Upper lobe of left lung (tissue), 6 donors: ENCODE data around the gene TDRD6. TPM values are rescaled to one million over a fixed set of nuclear protein-coding genes. Genes with fewer than 3 reads are reported as not detected.
A peak's percentile ranks its signal among the peaks of the same experiment; 100 is the strongest.

Experiments
- ATAC-seq, 2 donors: fragments of 200-7000 bp; cut with Tn5 transposase; one replicate each; pipeline ENCODE4 v1.9.1; 2022; ENCODE audit warnings: mild to moderate bottlenecking in 2 of 2, moderate library complexity in 2 of 2; ENCODE audit not compliant: low FRiP score in 2 of 2
- DNase-seq, 2 donors: peaks; one replicate each; pipeline ENCODE4 v3.0.0-alpha.2; 2019 to 2020
- H3K27ac ChIP-seq, 4 donors: fragments of 200-600 bp; sonication (generic); one replicate each; pipeline ENCODE4 v1.5.1; 2016 to 2019
- H3K27me3 ChIP-seq, 4 donors: fragments of 200-600 bp; sonication (generic); one replicate each; pipeline ENCODE4 v1.5.1; 2017 to 2019
- H3K36me3 ChIP-seq, 4 donors: fragments of 200-600 bp; sonication (generic); one replicate each; pipeline ENCODE4 v1.5.1; 2016 to 2019
- H3K4me1 ChIP-seq, 4 donors: fragments of 200-600 bp; sonication (generic); one replicate each; pipeline ENCODE4 v1.5.1; 2018 to 2019
- H3K4me3 ChIP-seq, 4 donors: fragments of 200-600 bp; sonication (generic); one replicate each; pipeline ENCODE4 v1.5.1; 2017 to 2019; ENCODE audit warnings: mild to moderate bottlenecking in 2 of 4, moderate library complexity in 1 of 4
- H3K9me3 ChIP-seq, 4 donors: fragments of 200-600 bp; sonication (generic); one replicate each; pipeline ENCODE4 v1.5.1; 2018 to 2019
- CTCF ChIP-seq, 6 experiments: fragments of 450-650 bp in 4 of 6; fragments of 200-600 bp in 2 of 6; sonication (generic) in 2 of 6; IDR thresholded peaks; one replicate each; pipeline ENCODE4 v1.5.1; 2016 to 2019; ENCODE audit warnings: antibody characterized with exemption in 6 of 6
- EP300 ChIP-seq, 4 donors: sonication (generic); formaldehyde crosslinking; IDR thresholded peaks; one replicate each; pipeline ENCODE4 v1.5.1; 2017; ENCODE audit warnings: antibody characterized with exemption in 4 of 4, control low read depth in 2 of 4
- POLR2A ChIP-seq, 4 donors: fragments of 450-650 bp; IDR thresholded peaks; one replicate each; pipeline ENCODE4 v1.5.1; 2016 to 2017; ENCODE audit warnings: antibody characterized with exemption in 4 of 4, mild to moderate bottlenecking in 2 of 4
- POLR2AphosphoS5 ChIP-seq, 2 donors: sonication (generic); formaldehyde crosslinking; IDR thresholded peaks; one replicate each; pipeline ENCODE4 v1.5.1; 2017; ENCODE audit warnings: antibody characterized with exemption in 2 of 2
- WGBS, 2 donors: methylation state at CpG; one replicate each; pipeline ENCODE4 v1.1.5; 2017 to 2018; 5-methylcytosine and 5-hydroxymethylcytosine counted together
- total RNA-seq, 6 donors: library from RNA; depleted of rRNA in 4 of 6; stranded (reverse); fragments of >200 nt in 4 of 6; gene quantifications; one replicate each; pipeline versions ENCODE4 v1.1.0 to v1.2.1, GENCODE V29; 2016 to 2021
- donor health status: DM: no; HTN: no; CAD: no; lungs with moderate emphysema.
- donor health status: DM: no; HTN: yes; CAD: no; lungs with severe emphysema.

Gene TDRD6
- total RNA-seq, 6 donors from 2014 or later: 0.15 to 3.1 (median 0.53) TPM

GRCh38 chr6:46711491-46711890 is 23.8 kb downstream of the TDRD6 start:
- ATAC-seq: no peak
- no peaks in the 10 kb centered on the region for H3K4me1 ChIP-seq
- H3K9me3 ChIP-seq: no peaks in the 10 kb centered on the region
- no peak overlapping the region for H3K27ac ChIP-seq
- 91 to 92% methylated on average over 1 of the region's 1 CpG for WGBS, 2 donors
- H3K27me3 ChIP-seq: no peaks in the 10 kb centered on the region
- no peak for TF ChIP-seq POLR2A (IDR thresholded peaks at IDR 0.05)
- no peak for TF ChIP-seq EP300 (IDR thresholded peaks at IDR 0.05)
- no peak for TF ChIP-seq POLR2AphosphoS5 (IDR thresholded peaks at IDR 0.05)
- TF ChIP-seq CTCF (IDR thresholded peaks at IDR 0.05): no peak
- no peaks in the 10 kb centered on the region for H3K36me3 ChIP-seq
- no peak overlapping the region for H3K4me3 ChIP-seq
- no peak for DNase-seq

DNA sequence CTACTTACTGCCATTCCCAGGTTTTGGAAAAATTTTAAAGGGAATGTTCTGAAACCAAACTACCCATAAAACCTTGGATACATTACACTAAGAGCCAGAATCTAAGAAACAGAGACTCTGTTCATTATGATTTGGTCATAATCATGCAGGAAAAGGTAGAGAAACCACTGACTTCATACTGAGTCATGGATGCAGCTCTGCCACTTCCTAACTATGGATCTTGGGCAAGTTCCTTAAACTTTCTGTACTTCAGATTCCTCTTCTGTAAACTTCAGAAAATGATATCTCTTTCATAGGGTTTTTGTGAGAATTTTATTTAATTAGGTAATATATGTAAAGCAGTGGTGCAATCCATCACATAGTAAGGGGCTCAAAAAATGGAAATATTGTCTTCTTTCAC is 27.5 kb downstream of the TDRD6 start:
- no peak for ATAC-seq
- Histone ChIP-seq H3K9me3 (no peaks in the 10 kb centered on the region), H3K4me3 (no peak overlapping the region), H3K27me3 (no peaks in the 10 kb centered on the region), H3K27ac (no peak overlapping the region), H3K36me3 (no peaks in the 10 kb centered on the region), H3K4me1 (no peaks in the 10 kb centered on the region)
- no peak for TF ChIP-seq EP300 (IDR thresholded peaks at IDR 0.05)
- no peak for DNase-seq

DNA sequence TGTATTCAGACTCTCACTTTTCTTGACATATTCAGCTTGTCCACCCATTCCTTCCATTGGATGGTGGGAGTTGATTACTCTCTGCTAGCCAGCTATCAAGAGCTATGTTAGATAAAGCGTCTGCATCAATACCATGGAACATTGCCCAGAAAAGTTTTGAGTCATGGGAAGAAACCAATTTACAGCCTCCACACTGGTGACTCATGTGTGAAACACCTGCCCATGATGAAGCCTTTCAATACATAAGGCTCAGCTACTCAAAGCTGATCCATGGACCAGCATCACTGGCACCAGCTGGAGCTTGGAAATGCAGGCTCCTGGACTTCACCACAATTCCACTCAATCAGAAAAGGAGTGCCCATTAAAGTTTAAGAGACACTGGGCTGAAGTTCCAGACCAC is 31.4 kb downstream of the TDRD6 start:
- WGBS, 2 donors: 70 to 78% methylated on average over 1 of the region's 1 CpG
- H3K27ac ChIP-seq: no peak overlapping the region
- no peaks in the 10 kb centered on the region for H3K4me1 ChIP-seq
- no peak overlapping the region for H3K4me3 ChIP-seq
- no peaks in the 10 kb centered on the region for H3K9me3 ChIP-seq
- DNase-seq: no peak
- no peaks in the 10 kb centered on the region for H3K36me3 ChIP-seq
- ATAC-seq: no peak
- TF ChIP-seq POLR2AphosphoS5 (IDR thresholded peaks at IDR 0.05): no peak
- TF ChIP-seq EP300 (IDR thresholded peaks at IDR 0.05): no peak
- no peak for TF ChIP-seq POLR2A (IDR thresholded peaks at IDR 0.05)
- no peak for TF ChIP-seq CTCF (IDR thresholded peaks at IDR 0.05)
- no peaks in the 10 kb centered on the region for H3K27me3 ChIP-seq

DNA sequence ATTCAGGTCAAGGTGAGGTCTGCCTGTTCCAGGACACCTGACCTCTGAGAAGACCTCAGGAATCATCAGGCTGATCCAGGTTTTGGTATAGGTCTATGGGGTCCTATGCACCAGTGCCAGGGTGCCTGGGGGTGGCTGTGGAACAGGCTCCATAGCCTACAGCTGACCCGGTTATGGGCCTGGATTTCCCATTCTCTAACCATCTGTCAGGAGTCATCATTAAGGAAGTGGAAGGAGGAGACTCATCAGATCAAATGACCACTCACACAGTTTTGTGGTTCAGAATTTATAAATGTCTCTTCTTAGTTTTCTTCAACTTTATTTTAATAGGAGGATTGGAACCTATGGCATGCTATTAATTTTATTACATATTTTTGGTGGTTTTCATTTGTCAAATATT is 32.7 kb downstream of the TDRD6 start:
- 90 to 91% methylated on average over 1 of the region's 1 CpG for WGBS, 2 donors
- Histone ChIP-seq H3K4me3 (no peak overlapping the region), H3K4me1 (no peaks in the 10 kb centered on the region), H3K27ac (no peak overlapping the region), H3K27me3 (no peaks in the 10 kb centered on the region), H3K36me3 (no peaks in the 10 kb centered on the region), H3K9me3 (no peaks in the 10 kb centered on the region)
- no peak for ATAC-seq
- DNase-seq: no peak
- no peak for TF ChIP-seq EP300 (IDR thresholded peaks at IDR 0.05)

GRCh38 chr6:46729787-46730326 is 42.2 kb downstream of the TDRD6 start:
- ATAC-seq (no peak), DNase-seq (no peak)
- H3K27me3 ChIP-seq: peaks cover 0 to 7% (median 2%) of the 10 kb centered on the region in 4 donors
- H3K4me1 ChIP-seq: peaks cover 4 to 6% (median 5%) of the 10 kb centered on the region in 4 donors
- no peaks in the 10 kb centered on the region for H3K36me3 ChIP-seq
- 77 to 80% methylated on average over 1 of the region's 1 CpG for WGBS, 2 donors
- H3K4me3 ChIP-seq: no peak overlapping the region
- no peaks in the 10 kb centered on the region for H3K9me3 ChIP-seq
- H3K27ac ChIP-seq: no peak overlapping the region
- TF ChIP-seq EP300 (IDR thresholded peaks at IDR 0.05) (no peak), POLR2A (IDR thresholded peaks at IDR 0.05) (no peak), CTCF (IDR thresholded peaks at IDR 0.05) (no peak), POLR2AphosphoS5 (IDR thresholded peaks at IDR 0.05) (no peak)

GRCh38 chr6:46730921-46731461 is 43.3 kb downstream of the TDRD6 start:
- TF ChIP-seq POLR2AphosphoS5 (IDR thresholded peaks at IDR 0.05): no peak
- peak in 1 of 4 donors; percentile 64 for TF ChIP-seq EP300 (IDR thresholded peaks at IDR 0.05)
- peak in 1 of 4 donors; percentile 75 for TF ChIP-seq POLR2A (IDR thresholded peaks at IDR 0.05)
- TF ChIP-seq CTCF (IDR thresholded peaks at IDR 0.05): no peak
- ATAC-seq (peak in 1 of 2 donors; percentile 49), DNase-seq (no peak)
- H3K9me3 ChIP-seq: no peaks in the 10 kb centered on the region
- WGBS, 2 donors: 41 to 43% methylated on average over 4 of the region's 4 CpGs
- H3K4me1 ChIP-seq: peaks cover 12 to 17% (median 14%) of the 10 kb centered on the region in 4 donors
- H3K27ac ChIP-seq: peak overlapping the region in 1 of 4 donors; percentile 33
- H3K36me3 ChIP-seq: no peaks in the 10 kb centered on the region
- H3K4me3 ChIP-seq: no peak overlapping the region
- peaks cover 0 to 16% (median 8%) of the 10 kb centered on the region in 4 donors for H3K27me3 ChIP-seq
